Activated naive CD8-positive, alpha-beta T cell treated with anti-CD3 and anti-CD28 coated beads for 36 hours (primary cell): ENCODE measurements around the gene ITLN1. TPM values are rescaled to one million over a fixed set of nuclear protein-coding genes. Genes with fewer than 3 reads are reported as not detected.

ENCODE experiments used
- DNase-seq: peaks from one replicate; pipeline ENCODE4 v3.0.0; 2021
- H3K27ac Mint-ChIP-seq: one replicate; pipeline ENCODE4 v1.8.0; 2022; ENCODE audit warnings: mild to moderate bottlenecking, moderate library complexity, mixed read lengths
- H3K27me3 Mint-ChIP-seq: one replicate; pipeline ENCODE4 v1.8.0; 2022; ENCODE audit warnings: mild to moderate bottlenecking, mixed read lengths
- H3K36me3 Mint-ChIP-seq: one replicate; pipeline ENCODE4 v1.8.0; 2021; ENCODE audit warnings: mild to moderate bottlenecking, mixed read lengths
- H3K4me1 Mint-ChIP-seq: one replicate; pipeline ENCODE4 v1.8.0; 2021; ENCODE audit warnings: mixed read lengths
- H3K4me3 Mint-ChIP-seq: one replicate; pipeline ENCODE4 v1.8.0; 2022; ENCODE audit warnings: mild to moderate bottlenecking, moderate library complexity, mixed read lengths
- H3K9me3 Mint-ChIP-seq: one replicate; pipeline ENCODE4 v1.8.0; 2022; ENCODE audit warnings: mixed read lengths
- total RNA-seq, 2 experiments: library from RNA; stranded (reverse); gene quantifications; one replicate each; pipeline ENCODE4 v1.2.3, GENCODE V29; 2021

The ITLN1 gene
- total RNA-seq, 2 experiments from 2014 or later, result not detected

DNA sequence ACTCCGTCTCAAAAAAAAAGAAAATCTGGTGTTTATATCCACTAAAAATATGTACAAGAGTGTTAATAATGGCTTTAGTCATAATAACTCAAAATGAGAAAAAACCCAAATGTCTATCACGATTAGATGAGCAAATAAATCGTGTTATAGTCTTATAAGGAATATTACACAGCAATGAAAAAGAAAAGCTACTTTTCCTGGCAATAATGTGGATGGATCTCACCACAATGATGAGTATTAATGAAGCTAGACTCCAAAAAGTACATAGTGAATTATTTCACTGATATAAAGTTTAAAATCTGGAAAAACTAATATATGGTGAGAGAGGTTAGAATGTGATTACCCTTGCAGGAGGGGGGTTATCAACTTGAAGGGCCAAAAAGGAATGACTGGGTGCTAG lies 32.0 kb downstream of the ITLN1 start:
- Mint-ChIP-seq H3K4me3 (no peak overlapping the region), H3K9me3 (no peaks in the 10 kb centered on the region), H3K4me1 (peaks cover 5% of the 10 kb centered on the region), H3K27me3 (no peaks in the 10 kb centered on the region), H3K36me3 (no peaks in the 10 kb centered on the region), H3K27ac (no peak overlapping the region)
- DNase-seq, result no peak

DNA sequence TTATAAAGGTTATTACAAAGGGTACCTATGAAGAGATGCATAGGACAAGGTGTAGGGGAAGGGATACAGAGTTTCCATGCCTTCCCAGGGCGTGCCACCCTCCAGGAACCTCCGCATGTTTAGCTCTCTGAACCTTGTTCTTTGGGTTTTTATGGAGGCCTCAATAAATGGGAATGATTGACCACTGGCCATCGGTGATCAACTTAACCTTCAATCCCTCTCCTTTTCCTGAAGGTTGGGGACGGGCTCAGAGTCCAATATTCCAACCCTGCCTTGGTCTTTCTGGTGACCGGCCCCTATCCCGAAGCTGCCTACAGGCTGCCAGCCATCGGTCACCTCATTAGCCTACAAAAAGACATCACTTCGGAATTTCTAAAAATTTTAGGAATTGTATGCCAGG lies 34.0 kb downstream of the ITLN1 start:
- Mint-ChIP-seq H3K36me3 (no peaks in the 10 kb centered on the region), H3K27me3 (no peaks in the 10 kb centered on the region), H3K9me3 (no peaks in the 10 kb centered on the region), H3K4me3 (no peak overlapping the region), H3K4me1 (peaks cover 8% of the 10 kb centered on the region), H3K27ac (no peak overlapping the region)
- no peak for DNase-seq

DNA sequence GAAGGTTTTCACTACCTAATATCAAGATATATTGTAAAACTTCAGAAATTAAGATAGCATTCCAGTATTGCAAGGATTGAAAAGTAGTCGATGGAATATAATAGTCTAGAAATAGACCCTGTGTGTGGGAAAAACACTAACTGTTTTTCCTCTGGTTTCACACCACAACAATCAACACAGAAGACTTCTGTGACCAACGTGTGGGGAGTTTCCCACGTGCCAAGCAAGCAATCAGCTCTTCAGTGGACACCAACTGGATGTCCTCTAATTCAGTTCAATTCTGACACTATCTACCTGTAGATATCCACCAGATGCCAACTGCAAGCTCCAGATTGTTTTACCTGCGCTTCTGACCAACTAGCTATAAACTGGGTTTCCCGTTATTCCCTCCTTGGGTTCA lies 34.4 kb downstream of the ITLN1 start:
- H3K27me3 Mint-ChIP-seq, result no peaks in the 10 kb centered on the region
- H3K4me1 Mint-ChIP-seq, result peaks cover 8% of the 10 kb centered on the region
- no peaks in the 10 kb centered on the region for H3K9me3 Mint-ChIP-seq
- no peak overlapping the region for H3K27ac Mint-ChIP-seq
- no peaks in the 10 kb centered on the region for H3K36me3 Mint-ChIP-seq
- DNase-seq, result no peak
- no peak overlapping the region for H3K4me3 Mint-ChIP-seq

DNA sequence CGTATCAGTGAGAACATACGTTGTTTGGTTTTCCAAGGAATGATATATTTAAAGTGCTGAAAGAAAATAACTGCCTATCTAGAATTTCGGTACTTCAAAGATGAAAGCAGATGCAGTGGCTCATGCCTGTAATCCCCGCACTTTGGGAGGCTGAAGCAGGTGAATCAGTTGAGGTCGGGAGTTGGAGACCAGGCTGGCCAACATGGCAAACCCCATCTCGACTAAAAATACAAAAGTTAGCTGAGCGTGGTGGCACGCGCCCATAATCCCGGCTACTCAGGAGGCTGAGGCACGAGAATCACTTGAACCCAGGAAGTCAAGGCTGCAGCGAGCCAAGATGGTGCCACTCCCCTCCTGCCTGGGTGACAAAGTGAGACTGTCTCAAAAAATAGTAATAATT lies 38.7 kb downstream of the ITLN1 start:
- Mint-ChIP-seq H3K27ac (no peak overlapping the region), H3K4me3 (no peak overlapping the region), H3K4me1 (peaks cover 9% of the 10 kb centered on the region), H3K27me3 (no peaks in the 10 kb centered on the region), H3K9me3 (no peaks in the 10 kb centered on the region), H3K36me3 (no peaks in the 10 kb centered on the region)
- DNase-seq, result no peak

DNA sequence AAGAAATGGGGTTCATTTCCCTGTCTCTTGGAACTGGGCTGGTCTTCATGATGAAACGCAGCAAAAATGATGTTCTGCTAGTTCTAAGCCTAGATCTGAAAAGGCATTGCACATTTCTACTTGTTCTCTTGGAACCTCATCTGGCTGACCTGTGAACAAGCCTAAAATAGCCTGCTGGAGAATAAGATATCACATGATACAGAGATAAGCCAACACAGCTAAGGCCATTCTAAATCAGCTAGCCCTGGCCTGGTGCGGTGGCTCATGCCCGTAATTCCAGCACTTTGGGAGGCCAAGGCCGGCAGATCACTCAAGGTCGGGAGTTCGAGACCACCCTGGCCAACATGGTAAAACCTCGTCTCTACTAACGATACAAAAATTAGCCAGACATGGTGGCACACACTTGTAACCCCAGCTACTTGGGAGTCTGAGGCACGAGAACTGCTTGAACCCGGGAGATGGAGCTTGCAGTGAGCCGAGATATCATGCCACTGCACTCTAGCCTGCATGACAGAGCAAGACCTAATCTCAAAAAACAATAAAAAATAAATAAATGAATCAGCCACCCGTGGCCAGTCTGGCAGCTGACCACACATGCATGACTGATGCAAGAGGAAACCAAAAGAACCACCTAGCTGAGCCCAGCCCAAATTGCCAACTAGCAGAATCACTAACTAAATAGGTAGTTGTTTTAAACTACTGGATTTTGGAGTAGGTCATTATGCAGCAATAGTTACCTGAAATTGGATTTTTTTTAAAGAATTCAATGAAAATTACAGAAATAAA lies 40.3 kb downstream of the ITLN1 start:
- H3K4me3 Mint-ChIP-seq, result no peak overlapping the region
- H3K27ac Mint-ChIP-seq, result no peak overlapping the region

DNA sequence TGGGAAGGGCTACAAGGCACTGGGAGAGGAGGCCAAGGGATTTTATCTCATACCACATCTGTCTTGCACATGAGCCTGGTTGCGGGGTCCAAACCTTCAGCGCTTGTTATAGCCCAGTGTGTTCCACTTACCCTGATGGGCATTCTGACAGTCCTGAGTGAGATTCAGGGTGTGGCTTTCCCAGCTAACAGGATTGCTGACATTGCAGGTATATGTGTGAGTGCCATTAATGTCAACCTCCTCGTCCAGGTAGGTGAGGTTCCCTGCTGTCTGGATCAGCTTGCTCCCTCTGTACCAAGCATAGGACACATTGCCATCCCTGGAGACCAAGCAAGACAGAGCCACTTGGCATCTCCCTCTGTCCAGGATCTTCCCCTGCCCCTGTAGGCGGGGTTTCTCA lies 43.9 kb downstream of the ITLN1 start:
- Mint-ChIP-seq H3K4me1 (peaks cover 38% of the 10 kb centered on the region), H3K36me3 (no peaks in the 10 kb centered on the region), H3K27me3 (no peaks in the 10 kb centered on the region), H3K4me3 (no peak overlapping the region), H3K27ac (no peak overlapping the region), H3K9me3 (no peaks in the 10 kb centered on the region)
- DNase-seq, result no peak

More for the DNA sequence above, 40.3 kb downstream of the ITLN1 start:
- Mint-ChIP-seq H3K36me3 (no peaks in the 10 kb centered on the region), H3K27me3 (no peaks in the 10 kb centered on the region), H3K9me3 (no peaks in the 10 kb centered on the region), H3K4me1 (peaks cover 9% of the 10 kb centered on the region)
- no peak for DNase-seq

DNA sequence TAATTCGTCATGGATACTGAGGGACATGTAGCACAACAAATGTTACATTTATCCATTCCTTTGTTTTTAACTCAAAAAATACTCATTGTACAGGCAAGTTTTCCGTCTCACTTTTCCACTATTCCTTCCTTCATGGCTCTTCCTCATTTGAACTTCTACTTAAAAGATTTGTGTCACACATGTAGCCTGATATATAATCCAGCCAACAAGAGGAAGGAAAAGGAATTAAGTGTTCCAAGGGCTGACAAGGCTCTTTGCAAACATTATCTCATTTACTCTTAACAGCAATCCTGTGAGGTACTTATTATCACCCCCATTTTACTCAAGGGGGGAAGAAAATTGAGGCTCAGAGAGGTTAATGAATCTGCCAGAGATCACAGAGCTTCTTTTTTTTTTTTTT lies 45.2 kb downstream of the ITLN1 start:
- Mint-ChIP-seq H3K27ac (no peak overlapping the region), H3K4me1 (peaks cover 48% of the 10 kb centered on the region), H3K27me3 (no peaks in the 10 kb centered on the region), H3K9me3 (no peaks in the 10 kb centered on the region), H3K36me3 (no peaks in the 10 kb centered on the region), H3K4me3 (no peak overlapping the region)
- DNase-seq, result no peak

DNA sequence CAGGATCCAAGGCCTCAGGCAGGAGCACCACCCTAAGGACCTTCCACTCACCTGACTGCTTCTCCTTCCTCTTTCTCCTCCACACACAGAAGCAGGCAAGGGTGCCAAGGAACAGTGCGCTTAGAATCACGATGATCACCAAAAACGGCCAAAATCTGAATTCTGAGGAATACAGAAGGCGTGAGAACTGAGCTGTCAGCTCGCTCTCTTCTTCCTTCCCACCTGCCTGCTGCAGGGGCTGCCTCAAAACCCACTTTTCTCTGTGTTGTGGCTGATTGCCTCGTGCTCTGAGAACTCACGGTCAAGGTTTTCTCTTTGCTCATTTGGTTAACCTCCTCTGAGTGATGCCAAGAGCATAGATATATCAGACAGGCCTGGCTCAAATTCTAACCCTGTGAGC lies 46.1 kb downstream of the ITLN1 start:
- peak; percentile 21 for DNase-seq
- H3K27ac Mint-ChIP-seq, result peak overlapping the region; percentile 100
- no peaks in the 10 kb centered on the region for H3K36me3 Mint-ChIP-seq
- H3K4me3 Mint-ChIP-seq, result peak overlapping the region; percentile 1
- H3K9me3 Mint-ChIP-seq, result no peaks in the 10 kb centered on the region
- no peaks in the 10 kb centered on the region for H3K27me3 Mint-ChIP-seq
- H3K4me1 Mint-ChIP-seq, result peaks cover 57% of the 10 kb centered on the region

DNA sequence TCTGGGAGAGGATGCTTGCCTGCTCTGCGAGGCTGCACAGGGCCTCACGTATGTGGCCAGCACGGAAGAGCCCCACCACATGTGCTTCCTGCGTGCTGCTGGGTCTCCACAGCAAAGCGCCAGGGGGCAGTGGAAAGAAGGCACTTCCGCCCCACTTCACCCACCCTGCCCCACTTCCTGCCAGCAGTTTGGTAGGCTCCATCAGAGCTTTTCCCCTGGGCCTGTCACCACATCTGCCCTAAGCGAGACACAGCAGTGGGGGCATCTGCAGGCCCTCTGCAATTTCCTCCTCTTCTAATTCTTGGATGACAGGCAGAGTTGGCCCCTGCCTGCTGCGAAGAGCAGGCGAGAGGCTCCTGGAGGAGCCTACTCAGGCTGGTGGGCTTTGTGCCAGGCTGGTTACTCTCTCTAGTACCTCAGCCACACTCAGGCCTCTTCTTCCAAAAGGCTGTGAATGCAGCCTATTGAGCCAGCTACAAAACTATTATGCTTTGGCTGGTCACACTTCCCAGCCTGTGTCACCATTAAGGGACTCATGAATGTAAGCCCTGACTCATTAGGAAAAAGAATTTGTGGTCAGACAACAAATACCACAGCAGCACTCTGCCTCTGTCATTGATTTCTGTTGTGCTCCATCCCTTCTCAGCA lies 47.3 kb downstream of the ITLN1 start:
- peak overlapping the region; percentile 100 for H3K27ac Mint-ChIP-seq
- no peaks in the 10 kb centered on the region for H3K36me3 Mint-ChIP-seq
- DNase-seq, result peak; percentile 84
- H3K4me3 Mint-ChIP-seq, result peak overlapping the region; percentile 71
- no peaks in the 10 kb centered on the region for H3K9me3 Mint-ChIP-seq
- H3K4me1 Mint-ChIP-seq, result peaks cover 63% of the 10 kb centered on the region
- no peaks in the 10 kb centered on the region for H3K27me3 Mint-ChIP-seq

DNA sequence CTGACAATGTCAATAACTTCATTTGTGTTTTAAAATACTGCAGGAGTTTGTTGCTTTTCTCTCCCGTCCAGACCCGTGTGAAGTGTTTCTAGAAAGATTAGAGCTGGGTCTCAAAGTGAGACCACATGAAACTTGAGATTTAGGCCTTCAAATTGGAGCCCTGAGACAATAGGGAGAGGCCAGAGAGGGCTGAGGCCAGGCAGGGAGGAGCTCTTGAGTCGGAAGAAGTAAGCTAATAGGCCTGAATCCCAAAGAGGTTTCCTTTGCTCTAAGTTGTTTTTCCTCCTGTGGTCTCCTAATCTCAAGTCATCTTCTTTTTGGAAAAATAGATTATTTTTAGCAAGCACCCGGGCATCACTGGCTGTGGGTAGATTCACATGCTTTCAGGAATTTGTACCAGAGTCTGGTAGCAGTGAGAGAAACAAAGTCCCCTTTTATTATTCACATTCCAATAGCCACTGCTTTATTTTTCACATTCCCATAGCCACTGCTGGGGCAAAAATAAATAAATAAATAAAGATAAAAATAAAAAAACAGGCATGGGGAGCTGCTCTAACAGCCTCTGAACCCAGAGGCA lies 47.9 kb downstream of the ITLN1 start:
- no peaks in the 10 kb centered on the region for H3K27me3 Mint-ChIP-seq
- H3K9me3 Mint-ChIP-seq, result no peaks in the 10 kb centered on the region
- H3K4me3 Mint-ChIP-seq, result peak overlapping the region; percentile 30
- H3K36me3 Mint-ChIP-seq, result no peaks in the 10 kb centered on the region
- DNase-seq, result no peak
- peaks cover 61% of the 10 kb centered on the region for H3K4me1 Mint-ChIP-seq
- H3K27ac Mint-ChIP-seq, result peak overlapping the region; percentile 94

DNA sequence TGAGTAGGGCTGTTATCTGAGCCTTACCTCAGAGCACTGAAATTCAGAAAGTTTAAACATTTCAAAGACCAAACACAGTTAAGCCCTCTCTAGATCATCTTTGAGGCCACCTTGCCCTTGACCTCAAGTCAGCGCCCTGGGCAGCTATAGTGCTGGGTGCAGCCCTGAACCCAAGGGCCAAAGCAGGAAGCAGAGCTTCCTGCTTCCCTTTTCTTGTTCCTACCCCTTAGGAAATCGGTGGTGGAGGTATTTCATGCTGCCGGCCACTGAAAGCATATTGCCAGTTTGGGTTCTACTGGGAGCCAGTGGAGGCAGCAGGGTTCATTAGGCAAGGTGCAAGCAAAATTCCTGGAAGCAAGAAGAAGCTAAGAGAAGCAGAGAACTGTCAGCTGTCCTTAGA lies 48.4 kb downstream of the ITLN1 start:
- no peak for DNase-seq
- no peaks in the 10 kb centered on the region for H3K36me3 Mint-ChIP-seq
- H3K27me3 Mint-ChIP-seq, result no peaks in the 10 kb centered on the region
- no peaks in the 10 kb centered on the region for H3K9me3 Mint-ChIP-seq
- peak overlapping the region; percentile 94 for H3K27ac Mint-ChIP-seq
- peak overlapping the region; percentile 30 for H3K4me3 Mint-ChIP-seq
- peaks cover 61% of the 10 kb centered on the region for H3K4me1 Mint-ChIP-seq

DNA sequence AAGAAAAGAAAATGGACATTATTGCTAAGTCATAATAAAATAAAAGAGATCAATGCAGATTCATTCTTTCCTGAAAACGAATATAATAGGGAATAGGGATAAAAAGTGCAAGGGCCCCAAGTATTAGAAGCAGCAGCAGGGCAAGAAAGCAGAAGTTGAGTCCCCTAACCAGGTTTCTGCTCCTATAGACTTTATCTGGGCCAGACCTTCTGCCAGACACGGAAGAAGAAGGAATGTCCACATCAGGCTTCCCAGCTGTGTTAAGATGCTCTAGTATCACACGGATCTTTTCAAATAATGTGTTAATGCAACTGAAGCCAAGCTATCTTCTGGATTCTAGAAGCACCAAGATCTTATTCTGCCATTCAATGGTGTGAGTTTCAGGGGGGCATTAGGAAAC lies 49.2 kb downstream of the ITLN1 start:
- Mint-ChIP-seq H3K27me3 (no peaks in the 10 kb centered on the region), H3K4me1 (peaks cover 62% of the 10 kb centered on the region), H3K4me3 (no peak overlapping the region), H3K36me3 (no peaks in the 10 kb centered on the region), H3K9me3 (no peaks in the 10 kb centered on the region), H3K27ac (peak overlapping the region; percentile 94)
- no peak for DNase-seq

DNA sequence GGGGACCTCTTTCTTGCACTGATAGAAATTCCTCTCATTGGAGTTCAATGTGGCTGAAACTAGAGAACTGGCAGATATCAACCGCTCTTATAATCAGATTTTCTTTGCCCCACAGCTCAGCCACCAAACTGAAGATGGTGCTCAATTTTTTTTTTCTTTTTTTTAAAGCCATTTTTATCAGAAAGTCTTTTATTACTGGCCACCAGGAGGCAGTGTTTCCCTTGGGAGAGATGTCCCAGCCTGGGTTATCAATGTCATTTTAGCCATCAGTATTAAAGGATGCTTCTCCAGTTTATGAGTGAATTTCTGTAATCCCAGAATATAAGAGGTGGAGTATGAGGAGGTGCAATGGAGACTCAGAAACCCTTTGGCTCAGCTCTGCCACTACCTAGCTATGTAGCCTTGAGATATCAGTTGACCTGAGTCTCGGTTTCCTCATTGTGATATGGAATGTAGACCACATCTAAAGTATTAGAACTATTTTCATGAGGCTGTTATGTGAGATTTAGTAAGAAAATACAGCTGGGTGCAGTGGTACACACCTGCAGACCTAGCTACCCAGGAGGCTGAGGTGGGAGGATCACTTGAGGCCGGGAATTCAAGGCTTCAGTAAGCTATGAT lies 49.9 kb downstream of the ITLN1 start:
- H3K4me1 Mint-ChIP-seq, result peaks cover 67% of the 10 kb centered on the region
- no peaks in the 10 kb centered on the region for H3K27me3 Mint-ChIP-seq
- H3K27ac Mint-ChIP-seq, result peak overlapping the region; percentile 76
- H3K9me3 Mint-ChIP-seq, result no peaks in the 10 kb centered on the region
- no peak for DNase-seq
- no peak overlapping the region for H3K4me3 Mint-ChIP-seq
- no peaks in the 10 kb centered on the region for H3K36me3 Mint-ChIP-seq

DNA sequence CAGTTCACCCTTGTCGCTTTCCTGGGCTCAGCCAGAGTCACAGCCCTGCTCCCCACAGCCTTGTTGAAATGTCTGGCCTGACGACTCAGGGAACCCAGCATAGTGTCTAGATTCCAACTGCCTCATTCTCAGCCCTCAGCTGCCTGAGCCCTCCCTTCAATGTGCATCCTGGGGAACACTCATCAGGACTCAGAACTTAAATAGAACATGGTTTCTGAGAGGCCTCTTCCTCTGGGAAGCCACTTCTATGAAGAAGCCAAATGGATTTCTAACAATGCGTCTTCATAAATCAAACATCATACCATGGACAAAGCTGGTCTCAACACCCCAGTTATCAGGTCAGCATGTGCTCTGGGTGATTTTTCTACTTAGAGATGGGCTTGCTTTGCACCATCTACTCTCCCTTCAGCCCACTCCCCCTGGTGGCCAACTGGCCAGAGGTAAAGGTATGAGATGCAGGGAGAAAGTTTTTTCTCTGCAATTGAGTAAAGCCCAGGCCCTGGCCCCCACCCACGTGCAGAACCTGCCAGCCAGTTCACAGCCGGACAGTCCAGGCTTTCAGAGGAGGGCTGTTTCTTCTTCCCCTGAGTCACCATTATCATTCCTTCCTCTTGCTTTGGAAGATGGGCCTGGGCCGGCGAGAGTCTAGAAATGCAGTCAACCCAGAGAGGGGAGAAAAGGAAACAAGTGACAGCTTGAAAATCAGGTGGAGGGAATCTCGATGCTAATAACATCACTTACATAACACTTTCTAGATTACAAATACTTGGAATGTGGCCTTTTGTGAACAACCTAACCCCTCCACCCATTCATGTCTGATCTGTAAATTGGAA lies 54.4 kb downstream of the ITLN1 start:
- peak overlapping the region; percentile 80 for H3K27ac Mint-ChIP-seq
- no peak overlapping the region for H3K4me3 Mint-ChIP-seq
- H3K4me1 Mint-ChIP-seq, result peaks cover 28% of the 10 kb centered on the region
- peak; percentile 72 for DNase-seq
- no peaks in the 10 kb centered on the region for H3K27me3 Mint-ChIP-seq
- peaks cover 4% of the 10 kb centered on the region for H3K36me3 Mint-ChIP-seq
- no peaks in the 10 kb centered on the region for H3K9me3 Mint-ChIP-seq

DNA sequence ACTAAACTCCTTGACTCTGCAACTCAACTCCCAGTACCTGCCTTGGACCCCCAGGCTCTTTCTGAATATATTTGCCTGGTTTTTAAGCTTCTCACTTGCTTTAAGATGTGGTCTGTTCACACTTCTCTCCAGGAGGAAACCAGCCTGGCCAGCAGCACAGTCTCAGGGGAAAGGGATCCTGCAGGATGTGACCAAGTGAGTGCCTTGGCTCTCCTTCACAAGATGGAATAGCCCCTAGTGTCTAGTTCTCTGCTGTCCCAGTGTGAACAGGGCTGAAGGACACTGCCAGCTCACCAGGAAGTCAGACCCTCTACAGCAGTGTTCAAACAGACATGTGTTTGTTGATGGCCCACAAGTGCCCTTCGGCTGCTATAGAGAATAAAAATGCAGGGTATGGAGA lies 55.2 kb downstream of the ITLN1 start:
- Mint-ChIP-seq H3K27ac (peak overlapping the region; percentile 30), H3K27me3 (no peaks in the 10 kb centered on the region), H3K4me3 (no peak overlapping the region), H3K9me3 (no peaks in the 10 kb centered on the region), H3K4me1 (peaks cover 23% of the 10 kb centered on the region), H3K36me3 (peaks cover 4% of the 10 kb centered on the region)
- DNase-seq, result no peak
